Measurements from ENCODE around the gene PSPC1.

The PSPC1 gene

GRCh38 chr13:19664481-19665230 is 118.1 kb downstream of the PSPC1 start:
- TF ChIP-seq POLR2A (IDR thresholded peaks at IDR 0.05; ENCODE audit: low read length) (no peak), GATA1 (IDR thresholded peaks at IDR 0.05; ENCODE audit: low read depth, low read length) (no peak)
- DNase-seq: no peak

- no peak for DNase-seq
- TF ChIP-seq POLR2A (IDR thresholded peaks at IDR 0.05; ENCODE audit: low read length) (no peak), GATA1 (IDR thresholded peaks at IDR 0.05; ENCODE audit: low read depth, low read length) (no peak)
Observed at GRCh38 chr13:19663416-19663979, 119.2 kb downstream of the PSPC1 start.

- TF ChIP-seq POLR2A (IDR thresholded peaks at IDR 0.05; ENCODE audit: low read length) (no peak), GATA1 (IDR thresholded peaks at IDR 0.05; ENCODE audit: low read depth, low read length) (no peak)
- DNase-seq: no peak
Observed at GRCh38 chr13:19661561-19661960, 121.2 kb downstream of the PSPC1 start.

GRCh38 chr13:19661126-19661525 is 121.6 kb downstream of the PSPC1 start:
- DNase-seq: no peak
- no peak for TF ChIP-seq POLR2A (IDR thresholded peaks at IDR 0.05; ENCODE audit: low read length)
- no peak for TF ChIP-seq GATA1 (IDR thresholded peaks at IDR 0.05; ENCODE audit: low read depth, low read length)

GRCh38 chr13:19658831-19659230 is 123.9 kb downstream of the PSPC1 start:
- TF ChIP-seq GATA1 (IDR thresholded peaks at IDR 0.05; ENCODE audit: low read depth, low read length) (no peak), POLR2A (IDR thresholded peaks at IDR 0.05; ENCODE audit: low read length) (no peak)
- DNase-seq: no peak

- TF ChIP-seq POLR2A (IDR thresholded peaks at IDR 0.05; ENCODE audit: low read length): no peak
- TF ChIP-seq GATA1 (IDR thresholded peaks at IDR 0.05; ENCODE audit: low read depth, low read length): no peak
- no peak for DNase-seq
Observed at GRCh38 chr13:19657872-19658591, 124.7 kb downstream of the PSPC1 start.
